CMK (cell line): Measurements from ENCODE around the gene CCDC89.

Experiments used
- DNase-seq: peaks from one replicate; pipeline ENCODE4 v3.0.0-alpha.2; 2010; ENCODE audit warnings: low read depth

Gene CCDC89

DNA sequence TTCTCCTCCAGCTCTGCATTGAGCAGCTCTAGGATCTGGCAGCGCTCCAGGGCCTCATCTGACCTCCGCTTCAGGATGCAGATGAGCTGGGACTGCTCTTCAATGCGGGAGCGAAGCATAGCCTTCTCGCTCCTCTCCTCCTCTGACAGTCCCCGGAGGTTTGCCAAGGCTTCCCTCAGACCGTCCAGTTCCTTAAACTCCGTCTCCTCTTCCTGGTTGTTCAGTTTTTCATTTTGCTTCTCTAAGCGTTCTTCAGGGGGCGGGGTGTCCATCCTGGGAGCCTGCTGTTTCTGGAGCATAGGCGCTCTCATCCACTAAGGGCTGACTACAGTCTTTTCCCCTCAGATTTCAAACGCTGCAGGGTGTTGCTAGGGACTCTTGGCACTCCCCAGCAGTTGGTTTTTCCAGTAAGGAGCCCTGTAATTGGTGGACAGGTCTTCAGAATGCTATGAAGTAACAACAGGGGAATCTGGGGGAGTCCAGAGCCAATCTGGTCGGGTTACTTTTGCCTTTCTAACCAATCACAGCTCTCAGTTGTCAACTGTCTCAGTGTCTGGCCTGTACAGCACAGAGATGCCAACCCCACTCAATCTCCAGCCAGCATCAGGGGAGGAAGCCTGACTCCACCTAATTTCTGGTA is at the start of gene CCDC89:
CCDC89 (minus strand) TSS at position 376 of the 640 bp plus-strand sequence; CDS start at position 311, 65 bp downstream.
- no peak for DNase-seq

DNA sequence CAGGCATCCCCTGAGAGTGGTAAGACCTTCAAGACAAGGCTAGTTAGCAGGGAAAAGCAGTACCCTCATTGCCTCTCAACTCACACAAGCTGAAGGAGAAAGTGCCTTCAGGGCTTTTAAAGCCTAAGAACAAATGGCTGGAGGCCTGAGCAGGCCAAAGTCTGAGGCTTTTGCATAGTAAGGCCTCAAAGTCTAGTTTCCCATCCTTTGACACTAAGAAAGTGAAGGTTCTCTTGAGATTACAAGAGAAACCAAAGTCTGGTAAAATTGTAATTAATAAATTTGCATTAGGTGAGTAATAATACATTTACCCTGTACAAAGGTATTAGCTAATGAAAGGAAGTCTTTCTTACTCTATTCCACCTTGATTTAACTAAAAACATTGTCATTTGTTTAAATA is 47.0 kb upstream of the CCDC89 start:
- DNase-seq: no peak

- DNase-seq: no peak
These were observed 40.4 kb upstream of the CCDC89 start for GRCh38 chr11:85726381-85726780.

DNA sequence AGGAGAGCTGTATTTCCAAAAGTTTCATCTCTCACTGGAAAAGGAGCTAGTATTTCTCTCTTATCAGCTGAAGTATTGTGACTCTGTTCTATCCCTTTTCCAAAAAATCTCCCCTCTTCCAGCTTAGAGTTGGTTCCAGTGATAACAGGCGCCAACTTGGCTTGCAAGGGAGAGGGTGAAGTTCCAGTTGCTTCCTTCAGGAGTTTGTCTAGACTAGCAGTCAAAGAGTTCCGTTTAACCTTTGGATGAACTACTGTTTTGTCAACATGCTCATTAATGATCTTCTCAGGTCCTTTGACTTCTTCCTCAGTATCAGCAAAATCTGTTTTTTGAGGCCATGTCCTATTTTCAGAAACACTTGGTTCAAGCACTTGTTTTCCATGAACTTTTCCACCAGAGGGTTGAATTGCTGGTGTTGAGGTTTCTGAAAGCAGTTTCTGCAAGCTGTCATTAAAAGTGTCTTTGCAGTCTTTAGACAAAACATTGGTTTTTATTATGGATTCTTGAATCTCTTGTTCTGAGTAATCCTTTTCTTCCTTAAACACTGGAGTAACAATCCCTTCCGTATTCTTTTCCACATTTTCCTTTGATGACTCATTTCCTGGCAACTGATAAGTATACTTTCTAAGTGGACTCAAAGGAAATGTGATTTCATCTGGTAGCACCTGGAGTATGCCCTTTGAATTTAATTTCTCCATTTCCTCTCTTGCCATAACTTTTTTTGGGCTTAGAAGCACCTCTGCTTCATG is 39.7 kb upstream of the CCDC89 start:
- no peak for DNase-seq

GRCh38 chr11:85724748-85725465 is 38.9 kb upstream of the CCDC89 start:
- DNase-seq: no peak

GRCh38 chr11:85723088-85723487 is 37.1 kb upstream of the CCDC89 start:
- DNase-seq: no peak

GRCh38 chr11:85721191-85721590 is 35.2 kb upstream of the CCDC89 start:
- DNase-seq: no peak

DNA sequence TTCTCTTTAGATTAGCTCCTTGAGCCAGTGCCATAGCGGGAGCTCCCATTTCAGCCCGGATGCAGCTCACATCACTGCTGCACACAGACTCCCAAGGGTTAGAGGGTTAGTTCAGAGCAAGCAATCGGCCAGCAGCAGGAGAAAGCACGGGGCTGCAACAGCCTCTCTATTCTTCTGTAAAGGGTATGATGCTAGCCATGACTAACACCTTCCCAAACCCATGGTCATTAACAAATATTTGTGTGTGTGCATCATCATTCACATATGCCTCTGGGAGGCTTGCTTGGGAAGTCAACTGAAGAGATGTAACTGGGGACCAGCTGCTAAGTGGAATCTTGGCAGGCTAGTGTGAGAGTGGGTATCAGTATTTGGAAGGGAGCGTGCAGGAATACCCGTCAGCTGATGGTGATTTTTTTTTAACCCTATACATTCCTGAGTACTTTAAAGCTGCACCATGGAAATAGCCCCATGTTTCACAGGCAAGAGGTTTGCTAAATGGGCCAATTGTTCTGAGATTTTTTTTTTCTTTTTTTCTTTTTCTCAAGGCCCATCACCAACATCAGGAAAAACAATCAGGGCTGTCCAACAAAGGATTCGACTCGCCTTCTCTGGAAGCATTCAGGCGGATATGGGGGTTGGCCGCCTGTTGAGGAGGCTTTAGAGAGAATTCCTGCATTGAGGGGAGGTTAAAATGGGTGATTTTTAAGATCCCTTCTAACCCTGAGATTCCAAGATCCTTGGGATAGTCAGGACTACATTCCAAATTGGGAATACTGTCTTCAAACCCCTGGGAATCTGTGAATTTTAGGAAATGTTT is 33.2 kb upstream of the CCDC89 start:
- DNase-seq: no peak

DNA sequence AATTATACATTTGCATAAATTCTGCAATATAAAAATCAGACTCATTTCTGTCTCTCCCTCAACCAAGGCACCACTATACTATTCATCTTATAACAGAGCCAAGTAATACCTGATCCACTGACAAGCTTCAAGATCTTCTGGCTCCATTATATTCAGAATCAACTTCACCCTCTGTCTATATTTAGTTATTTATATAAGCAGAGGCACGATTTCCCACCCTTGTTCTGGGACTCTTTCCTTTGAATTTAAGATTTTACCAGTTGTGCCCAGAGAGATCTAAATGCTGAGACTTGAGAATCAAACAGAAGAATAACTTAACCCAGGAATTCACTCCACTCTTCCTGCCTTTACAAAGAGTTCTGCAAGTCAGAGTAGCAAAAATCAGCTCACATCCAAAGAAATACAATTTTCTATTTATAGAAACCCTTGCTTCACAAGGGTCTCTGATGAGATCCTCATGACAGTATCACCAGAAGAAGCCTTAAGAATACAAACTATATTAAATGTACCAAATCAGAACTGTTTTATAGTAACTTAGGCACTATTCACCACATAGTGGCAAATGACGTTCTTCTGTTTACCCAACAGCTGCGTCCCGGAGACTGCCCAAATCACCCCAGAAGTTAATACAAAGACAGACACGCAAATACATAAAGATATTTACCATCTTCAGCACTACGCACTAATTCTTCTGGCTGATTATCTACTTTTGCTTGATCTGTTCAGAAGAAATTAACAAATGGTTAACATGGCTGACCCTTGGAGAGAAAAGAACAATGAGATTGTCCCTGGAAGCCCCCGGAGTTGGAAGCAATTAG is 32.3 kb upstream of the CCDC89 start:
- no peak for DNase-seq

- no peak for DNase-seq
These were observed 31.4 kb upstream of the CCDC89 start for GRCh38 chr11:85717429-85717828.

DNA sequence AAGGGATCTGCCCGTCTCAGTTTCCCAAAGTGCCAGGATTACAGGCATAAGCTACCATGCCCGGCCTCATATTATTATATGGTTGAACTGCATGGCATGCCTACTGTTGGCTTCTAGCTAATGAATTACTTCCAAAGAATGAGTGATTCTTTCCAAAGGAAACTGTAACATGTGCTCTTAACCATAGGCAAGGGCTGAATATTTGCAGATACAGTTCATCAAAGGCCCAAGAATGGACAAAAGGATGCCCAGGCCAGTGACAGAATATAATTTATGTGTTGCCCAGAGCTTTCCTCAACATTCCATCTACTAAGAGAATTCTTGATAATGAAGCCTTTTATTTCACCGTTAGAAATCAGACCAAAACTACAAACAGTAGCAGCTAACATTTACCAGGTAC is 27.0 kb upstream of the CCDC89 start:
- DNase-seq: no peak

GRCh38 chr11:85710917-85711316 is 24.9 kb upstream of the CCDC89 start:
- no peak for DNase-seq

DNA sequence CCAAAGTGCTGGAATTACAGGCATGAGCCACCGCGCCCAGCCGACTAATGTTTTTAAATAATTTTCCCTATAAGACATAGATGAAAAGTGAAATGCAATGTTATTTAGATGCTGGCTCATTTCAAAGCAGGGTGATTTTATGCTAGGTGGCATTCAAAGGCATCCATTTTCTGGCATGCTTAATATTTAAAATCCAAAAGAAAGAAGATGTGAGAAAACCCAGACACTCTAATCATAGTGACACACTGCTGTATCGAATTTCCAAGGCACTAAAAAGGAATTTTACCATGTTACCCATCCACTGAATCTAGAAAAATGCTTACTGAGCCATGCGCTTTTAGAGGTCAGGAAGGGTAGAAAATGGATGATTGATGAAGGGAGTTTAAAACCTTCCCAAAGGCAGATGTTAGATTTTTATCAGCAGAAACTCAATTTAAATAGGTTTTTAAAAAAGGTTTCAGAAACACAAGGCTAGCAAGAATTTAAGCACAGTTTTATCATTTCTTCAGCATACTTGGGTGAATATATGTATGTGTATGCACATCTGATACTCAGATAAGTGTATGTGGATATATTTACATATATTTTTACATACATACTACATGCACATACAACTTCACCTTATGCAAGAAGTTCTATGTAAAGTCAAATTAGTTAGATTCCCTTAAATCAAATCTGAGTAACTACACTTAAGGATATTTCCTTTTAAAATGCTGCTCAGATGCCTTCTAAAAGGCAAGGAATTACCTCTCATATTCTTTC is 24.1 kb upstream of the CCDC89 start:
- DNase-seq: no peak

DNA sequence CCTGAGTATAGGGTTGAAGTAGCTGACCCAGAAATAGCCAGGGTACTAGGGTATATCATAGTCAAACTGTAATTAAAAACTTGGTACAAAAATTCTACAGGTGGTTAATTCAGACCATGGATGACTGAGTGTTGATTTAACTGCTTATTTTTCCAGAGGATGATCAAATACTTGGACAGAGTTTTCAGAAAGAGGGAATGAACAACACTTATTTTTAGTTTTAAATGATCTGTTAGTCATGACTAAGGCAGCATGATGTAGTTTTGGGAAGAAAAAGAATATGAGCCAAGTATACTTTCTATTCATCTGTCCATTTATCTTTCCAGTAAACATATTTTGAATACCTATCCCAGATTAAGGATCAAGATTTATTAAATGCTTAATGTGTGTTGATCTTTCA is 19.8 kb upstream of the CCDC89 start:
- DNase-seq: no peak

- no peak for DNase-seq
These were observed 19.0 kb upstream of the CCDC89 start for GRCh38 chr11:85704967-85705366.

- DNase-seq: no peak
These were observed 14.2 kb upstream of the CCDC89 start for GRCh38 chr11:85699957-85700741.

- DNase-seq: no peak
These were observed 12.2 kb upstream of the CCDC89 start for GRCh38 chr11:85698195-85698594.

GRCh38 chr11:85697747-85698146 is 11.8 kb upstream of the CCDC89 start:
- no peak for DNase-seq

DNA sequence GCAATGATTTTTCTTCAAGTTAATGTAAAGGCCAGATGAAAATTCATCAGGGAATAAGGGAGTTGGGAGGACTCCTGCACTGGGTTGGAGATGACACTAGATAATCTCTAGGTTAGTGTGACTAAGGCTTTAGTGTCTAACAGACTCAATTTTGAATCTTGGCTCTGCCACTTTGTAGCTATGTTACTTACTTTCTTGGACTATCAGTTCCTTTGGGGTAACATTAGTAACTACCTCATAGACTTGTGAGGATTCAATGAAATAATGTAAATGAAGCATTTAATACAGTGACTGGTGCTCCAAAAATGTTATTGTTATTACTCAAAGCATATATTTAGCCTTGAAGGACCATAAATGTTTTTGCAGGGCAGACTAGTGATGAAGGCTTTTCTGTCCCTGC is 9.6 kb upstream of the CCDC89 start:
- no peak for DNase-seq
